ENCODE results near the gene DOK6. TPM values are rescaled to one million over a fixed set of nuclear protein-coding genes. Genes with fewer than 3 reads are reported as not detected.

The DOK6 gene
- total RNA-seq, 1 experiment from 2014 or later, result not detected

- H3K27me3 ChIP-seq (ENCODE audit: insufficient read depth, low read depth), result no peaks in the 10 kb centered on the region
- CTCF ChIA-PET, result no interaction called here
- POLR2A ChIA-PET (ENCODE audit: unreplicated experiment), result no interaction called here
- H3K4me2 ChIP-seq, result no peak overlapping the region
- H3K4me3 ChIP-seq, result no peak overlapping the region
- H4K20me1 ChIP-seq (ENCODE audit: insufficient read depth), result no peaks in the 10 kb centered on the region
- no TSS peak for BruUV-seq (replicated peaks)
- intact Hi-C loops (cut with micrococcal nuclease; ENCODE audit: unreplicated experiment), result no loop called here
- H3K9me3 ChIP-seq (ENCODE audit: insufficient read depth, low read depth), result no peaks in the 10 kb centered on the region
- no peaks in the 10 kb centered on the region for H3F3A ChIP-seq (ENCODE audit: insufficient read depth, low read depth)
- no peak overlapping the region for H2AFZ ChIP-seq
- no peaks in the 10 kb centered on the region for H3K36me3 ChIP-seq (ENCODE audit: low read depth)
- H3K4me1 ChIP-seq (replicated peaks; ENCODE audit: insufficient read depth), result no peaks in the 10 kb centered on the region
- no peak for DNase-seq
- H3K9me2 ChIP-seq (ENCODE audit: insufficient read depth), result no peaks in the 10 kb centered on the region
- H3K79me2 ChIP-seq (ENCODE audit: low read depth), result no peaks in the 10 kb centered on the region
- no peak overlapping the region for H3K27ac ChIP-seq
- TF ChIP-seq EZH2 (IDR thresholded peaks at IDR 0.05; ENCODE audit: low read depth) (no peak), CTCF (conservative IDR thresholded peaks at IDR 0.05) (no peak)
Measured at GRCh38 chr18:69538849-69539248, 138.2 kb downstream of the DOK6 start.

GRCh38 chr18:69539404-69539803, 138.7 kb downstream of the DOK6 start:
- Histone ChIP-seq H3K27ac (no peak overlapping the region), H2AFZ (no peak overlapping the region), H3K4me1 (replicated peaks; ENCODE audit: insufficient read depth) (no peaks in the 10 kb centered on the region), H3K36me3 (ENCODE audit: low read depth) (no peaks in the 10 kb centered on the region), H3K9me2 (ENCODE audit: insufficient read depth) (no peaks in the 10 kb centered on the region), H4K20me1 (ENCODE audit: insufficient read depth) (no peaks in the 10 kb centered on the region), H3K27me3 (ENCODE audit: insufficient read depth, low read depth) (no peaks in the 10 kb centered on the region), H3K4me3 (no peak overlapping the region), H3K79me2 (ENCODE audit: low read depth) (no peaks in the 10 kb centered on the region), H3K4me2 (no peak overlapping the region), H3K9me3 (ENCODE audit: insufficient read depth, low read depth) (no peaks in the 10 kb centered on the region), H3F3A (ENCODE audit: insufficient read depth, low read depth) (no peaks in the 10 kb centered on the region)
- TF ChIP-seq CTCF (conservative IDR thresholded peaks at IDR 0.05), result no peak
- no TSS peak for BruUV-seq (replicated peaks)
- CTCF ChIA-PET, result no interaction called here
- POLR2A ChIA-PET (ENCODE audit: unreplicated experiment), result no interaction called here
- intact Hi-C loops (cut with micrococcal nuclease; ENCODE audit: unreplicated experiment), result no loop called here
- no peak for DNase-seq

GRCh38 chr18:69556228-69556627, 155.5 kb downstream of the DOK6 start:
- H3K9me2 ChIP-seq (ENCODE audit: insufficient read depth), result no peaks in the 10 kb centered on the region
- no peaks in the 10 kb centered on the region for H3K4me1 ChIP-seq (replicated peaks; ENCODE audit: insufficient read depth)
- H4K20me1 ChIP-seq (ENCODE audit: insufficient read depth), result no peaks in the 10 kb centered on the region
- no peaks in the 10 kb centered on the region for H3F3A ChIP-seq (ENCODE audit: insufficient read depth, low read depth)
- H3K27me3 ChIP-seq (ENCODE audit: insufficient read depth, low read depth), result no peaks in the 10 kb centered on the region
- POLR2A ChIA-PET (ENCODE audit: unreplicated experiment), result no interaction called here
- CTCF ChIA-PET, result no interaction called here
- no peak for DNase-seq
- intact Hi-C loops (cut with micrococcal nuclease; ENCODE audit: unreplicated experiment), result no loop called here
- TF ChIP-seq CTCF (conservative IDR thresholded peaks at IDR 0.05) (no peak), EZH2 (IDR thresholded peaks at IDR 0.05; ENCODE audit: low read depth) (no peak)
- H3K27ac ChIP-seq, result no peak overlapping the region
- H3K9me3 ChIP-seq (ENCODE audit: insufficient read depth, low read depth), result no peaks in the 10 kb centered on the region
- H2AFZ ChIP-seq, result no peak overlapping the region
- H3K4me3 ChIP-seq, result no peak overlapping the region
- no peaks in the 10 kb centered on the region for H3K79me2 ChIP-seq (ENCODE audit: low read depth)
- no TSS peak for BruUV-seq (replicated peaks)
- no peaks in the 10 kb centered on the region for H3K36me3 ChIP-seq (ENCODE audit: low read depth)
- H3K4me2 ChIP-seq, result no peak overlapping the region

All from PC-9 (cell line).